Right ventricle myocardium superior (tissue), 1 donor: Measurements from ENCODE around the gene DOCK1. TPM values are rescaled to one million over a fixed set of nuclear protein-coding genes. Genes with fewer than 3 reads are reported as not detected.

Experiments used
- total RNA-seq: library from RNA; stranded (reverse); fragmentation: NEBNext Ultra II Directional; extraction: Animal tissue kit (Norgen Biotek cat#: 25700); gene quantifications from one replicate; pipeline ENCODE4 v1.2.1, GENCODE V29; 2021
- donor health status: DM: no; HTN: yes; CAD: no; lungs with severe emphysema.

DOCK1 gene
- total RNA-seq, 1 donor from 2014 or later, result 14.3 TPM

Other genes with a start within 250 kb of the DOCK1 start
- gene C10orf90, start 234.7 kb upstream of the DOCK1 start, total RNA-seq, result not detected